NCI-H2081 (cell line): ENCODE results near the gene FBXO17.

ENCODE experiments used
- DNase-seq, 2 experiments: peaks; one replicate each; lab custom pipeline; 2025; lab: John Stamatoyannopoulos, UW

The FBXO17 gene

DNA sequence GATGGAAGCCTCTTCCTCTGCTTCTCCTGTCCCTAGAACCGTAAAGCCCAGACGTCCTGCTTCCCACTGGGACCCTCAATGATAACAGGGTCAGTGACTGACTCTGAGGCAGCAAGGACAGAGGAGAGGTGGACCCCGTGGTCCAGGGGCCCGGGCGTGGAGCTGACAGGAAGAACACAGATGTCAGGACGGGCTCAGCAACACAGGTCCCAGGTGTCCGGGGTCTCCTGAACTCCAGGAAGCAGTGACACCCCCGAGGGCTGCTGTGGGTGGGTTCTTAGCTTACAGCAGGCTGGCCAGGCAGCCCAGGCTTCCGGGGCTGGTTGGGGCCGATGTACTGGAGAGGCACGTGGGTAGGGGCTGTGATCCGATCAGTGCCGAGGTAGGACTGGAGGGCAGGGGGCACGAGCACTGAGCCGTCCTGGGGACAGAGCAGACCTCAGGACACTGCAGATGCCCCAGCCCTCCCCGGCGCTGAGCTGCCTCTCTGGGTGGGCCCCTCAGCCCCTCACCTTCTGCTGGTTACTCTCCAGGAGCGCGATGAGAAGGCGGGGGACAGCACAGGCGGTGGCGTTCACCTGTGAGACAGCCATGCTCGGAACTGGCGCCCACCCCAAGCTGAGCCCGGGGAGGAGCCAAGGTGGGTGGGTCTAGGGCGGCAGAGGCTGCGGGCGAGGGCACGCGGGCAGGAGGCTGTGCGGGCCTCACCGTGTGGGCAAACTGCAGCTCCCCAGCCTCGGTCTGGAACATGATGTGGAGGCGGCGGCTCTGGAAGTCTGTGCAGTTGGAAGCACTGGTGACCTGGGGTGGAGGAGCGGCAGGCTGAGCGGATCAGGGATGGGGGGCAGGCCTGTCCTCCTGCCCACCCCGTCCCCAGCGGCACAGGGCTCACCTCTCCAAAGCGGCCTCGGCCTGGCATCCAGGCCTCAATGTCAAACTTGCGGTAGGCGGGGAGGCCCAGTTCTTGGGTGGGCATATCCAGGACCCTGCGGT is 59.9 kb downstream of the FBXO17 start:
- DNase-seq: no peak

DNA sequence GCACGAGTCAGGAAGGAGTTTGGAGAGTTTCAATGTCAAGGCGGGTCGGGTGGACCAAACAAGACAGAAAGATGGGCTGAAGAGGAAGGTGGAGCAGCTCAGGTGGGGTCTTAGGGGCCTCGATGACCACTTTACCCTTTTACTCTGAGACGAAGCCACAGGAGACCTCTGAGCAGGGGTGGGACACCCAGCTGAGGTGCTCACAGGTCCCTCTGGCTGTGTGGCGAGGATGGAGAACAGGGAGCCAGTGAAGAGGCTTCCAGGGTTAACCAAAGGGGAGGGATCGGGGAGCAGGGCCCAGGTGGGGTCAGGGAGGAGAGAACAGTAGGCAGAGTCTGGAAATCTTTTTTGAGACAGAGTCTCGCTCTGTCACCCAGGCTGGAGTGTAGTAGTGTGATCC is 61.6 kb downstream of the FBXO17 start:
- DNase-seq: no peak

DNA sequence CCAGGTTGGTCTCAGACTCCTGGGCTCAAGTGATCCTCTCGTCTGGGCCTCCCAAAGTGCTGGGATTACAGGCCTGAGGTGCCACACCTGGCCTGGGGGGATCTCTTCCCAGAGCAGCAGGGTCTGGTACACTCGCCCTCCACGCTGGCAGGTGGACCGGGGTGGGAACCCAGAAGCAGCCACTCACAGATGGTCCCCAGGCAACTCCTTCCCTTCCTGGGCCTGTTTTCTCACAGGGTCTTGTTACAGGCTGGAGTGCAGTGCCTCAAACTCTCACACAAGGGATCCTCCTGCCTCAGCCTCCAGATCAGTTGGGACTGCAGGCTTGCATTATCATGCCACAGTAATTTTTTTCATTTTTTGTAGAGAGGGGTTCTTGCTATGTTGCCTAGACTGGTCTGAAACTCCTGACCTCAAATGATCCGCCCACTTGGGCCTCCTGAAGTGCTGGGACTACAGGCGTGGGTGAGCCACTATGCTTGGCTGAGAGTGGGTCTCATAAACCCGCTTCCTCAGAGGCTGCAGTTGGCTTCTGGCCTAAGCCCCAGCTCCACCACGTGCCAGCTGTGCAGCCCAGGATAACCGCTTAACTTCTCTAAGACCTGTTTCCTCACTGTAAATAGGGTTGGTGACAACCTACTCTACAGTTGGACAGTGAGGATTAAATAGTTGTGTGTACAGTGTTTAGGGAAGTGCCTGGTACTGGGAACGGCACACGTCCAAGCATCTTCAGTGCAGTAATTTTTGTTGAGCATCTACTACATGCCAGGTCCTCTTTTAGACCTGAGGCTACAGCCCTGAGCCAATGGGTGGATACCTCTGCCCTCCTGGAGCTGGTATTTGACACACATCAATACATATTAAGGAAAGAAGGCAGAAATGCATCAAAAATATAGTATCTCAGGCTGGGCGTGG is 62.7 kb downstream of the FBXO17 start:
- no peak for DNase-seq

DNA sequence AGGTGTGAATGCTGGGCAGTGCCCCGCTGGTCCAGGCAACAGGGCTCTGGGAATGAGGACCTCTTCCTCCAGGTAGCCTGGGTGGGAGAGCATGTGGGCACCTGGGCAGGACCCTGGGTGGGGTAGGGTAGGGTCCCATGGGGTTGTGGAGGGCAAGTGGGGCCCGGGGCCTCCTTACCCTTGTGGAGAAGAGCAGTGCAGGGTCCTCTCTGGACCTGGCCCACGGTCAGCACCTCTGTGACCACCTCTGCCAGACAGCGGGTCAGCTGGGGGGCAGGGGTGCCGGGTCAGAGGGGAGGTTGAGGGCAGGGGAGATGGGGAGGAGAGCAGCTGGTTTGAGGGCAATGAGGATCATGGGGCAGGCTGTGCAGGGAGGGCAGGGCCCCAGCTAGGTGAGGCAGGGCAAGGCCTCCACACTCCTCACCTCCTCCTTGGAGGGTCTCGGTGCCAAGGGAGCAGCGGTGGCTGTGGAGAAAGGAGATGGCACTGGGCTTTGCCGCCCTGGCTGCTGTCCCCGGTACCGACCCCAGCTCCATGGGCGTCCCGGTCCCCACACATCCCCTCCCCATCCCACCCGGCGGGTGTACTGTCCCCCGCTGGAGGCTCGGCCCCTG is 64.0 kb downstream of the FBXO17 start:
- DNase-seq: no peak

DNA sequence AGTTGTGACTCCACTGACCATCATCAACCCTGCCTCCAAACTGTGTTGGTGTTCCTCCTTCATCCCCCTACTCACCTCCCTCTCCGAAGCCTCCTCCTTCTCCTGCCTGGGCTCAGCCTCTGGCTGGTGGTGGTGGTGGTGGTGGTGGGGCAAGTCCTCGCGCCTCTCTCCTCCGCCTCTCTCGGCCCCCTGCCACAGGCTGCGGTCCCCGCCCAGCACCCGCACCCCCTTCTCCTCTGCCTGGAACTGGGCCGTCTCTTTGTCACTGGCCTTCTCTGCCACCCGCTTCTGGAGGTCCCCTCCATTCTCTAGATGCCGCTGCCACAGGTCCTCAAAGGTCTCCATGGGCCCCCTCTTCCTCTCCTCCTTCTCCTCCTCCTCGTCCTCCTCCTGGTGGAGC is 65.1 kb downstream of the FBXO17 start:
- no peak for DNase-seq

DNA sequence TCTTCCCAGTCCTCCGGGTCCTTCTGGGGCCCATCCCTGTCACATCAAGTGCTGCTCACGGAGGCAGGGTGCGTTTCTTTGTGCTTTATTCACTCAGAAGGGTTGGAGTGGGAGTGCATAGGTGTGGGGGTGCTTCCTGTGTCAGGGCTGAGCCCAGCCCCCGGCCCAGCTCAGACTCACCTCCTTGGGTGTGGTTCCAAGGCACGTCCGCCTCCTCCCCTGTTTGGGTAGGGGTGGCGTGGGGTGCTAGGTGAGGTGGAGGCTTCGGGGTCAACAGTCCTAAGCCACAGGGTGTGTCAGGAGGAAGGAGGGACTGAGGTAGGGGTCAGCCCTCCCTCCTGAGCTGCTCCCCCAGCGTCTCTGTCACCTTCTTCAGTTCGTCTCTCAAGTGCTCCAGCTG is 66.6 kb downstream of the FBXO17 start:
- no peak for DNase-seq

DNA sequence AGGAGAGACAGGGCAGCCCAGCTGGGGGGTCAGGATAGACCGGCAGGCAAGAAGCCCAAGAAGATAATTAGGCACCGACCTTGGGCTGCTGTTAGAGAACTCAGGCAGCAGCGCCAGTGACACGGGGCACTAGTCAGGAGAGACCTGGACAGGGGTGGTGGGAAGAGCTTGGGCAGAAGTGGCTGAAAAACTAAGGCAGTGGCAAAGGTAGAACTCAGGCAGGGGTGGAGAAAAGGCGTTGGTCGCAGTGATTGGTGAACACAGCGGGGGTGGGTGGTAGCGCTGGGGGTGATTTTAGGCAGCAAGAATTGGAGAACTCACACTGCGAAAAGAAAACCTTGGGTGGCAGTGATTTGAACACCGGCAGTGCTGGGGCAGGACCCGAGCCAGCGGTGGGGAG is 67.9 kb downstream of the FBXO17 start:
- no peak for DNase-seq

DNA sequence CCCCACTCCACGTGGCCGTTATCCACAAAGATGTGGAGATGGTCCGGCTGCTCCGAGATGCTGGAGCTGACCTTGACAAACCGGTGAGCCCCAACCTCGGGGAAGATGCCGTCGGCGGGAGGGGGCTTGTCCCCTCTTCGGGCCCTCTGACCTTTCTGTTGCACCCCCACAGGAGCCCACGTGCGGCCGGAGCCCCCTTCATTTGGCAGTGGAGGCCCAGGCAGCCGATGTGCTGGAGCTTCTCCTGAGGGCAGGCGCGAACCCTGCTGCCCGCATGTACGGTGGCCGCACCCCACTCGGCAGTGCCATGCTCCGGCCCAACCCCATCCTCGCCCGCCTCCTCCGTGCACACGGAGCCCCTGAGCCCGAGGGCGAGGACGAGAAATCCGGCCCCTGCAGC is 68.3 kb downstream of the FBXO17 start:
- DNase-seq: no peak

DNA sequence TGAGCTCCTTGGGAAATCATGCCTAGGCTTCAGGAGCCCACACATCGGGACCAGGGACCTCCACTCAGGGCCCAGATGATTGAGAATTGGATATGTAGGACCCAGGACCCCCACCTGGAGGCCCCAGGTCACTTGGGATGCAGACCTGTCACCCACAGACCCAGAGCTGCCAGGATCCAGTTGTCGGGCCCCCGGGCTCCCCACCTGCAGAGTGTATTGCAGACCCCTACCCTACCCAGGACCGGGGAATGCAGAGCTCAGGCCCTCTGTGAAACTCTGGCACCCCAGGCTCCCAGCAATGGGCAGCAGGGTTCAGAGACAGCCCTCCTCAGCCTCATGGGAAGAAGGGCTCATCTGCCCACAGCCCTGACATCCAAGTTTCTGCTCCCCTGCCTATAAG is 69.9 kb downstream of the FBXO17 start:
- no peak for DNase-seq

DNA sequence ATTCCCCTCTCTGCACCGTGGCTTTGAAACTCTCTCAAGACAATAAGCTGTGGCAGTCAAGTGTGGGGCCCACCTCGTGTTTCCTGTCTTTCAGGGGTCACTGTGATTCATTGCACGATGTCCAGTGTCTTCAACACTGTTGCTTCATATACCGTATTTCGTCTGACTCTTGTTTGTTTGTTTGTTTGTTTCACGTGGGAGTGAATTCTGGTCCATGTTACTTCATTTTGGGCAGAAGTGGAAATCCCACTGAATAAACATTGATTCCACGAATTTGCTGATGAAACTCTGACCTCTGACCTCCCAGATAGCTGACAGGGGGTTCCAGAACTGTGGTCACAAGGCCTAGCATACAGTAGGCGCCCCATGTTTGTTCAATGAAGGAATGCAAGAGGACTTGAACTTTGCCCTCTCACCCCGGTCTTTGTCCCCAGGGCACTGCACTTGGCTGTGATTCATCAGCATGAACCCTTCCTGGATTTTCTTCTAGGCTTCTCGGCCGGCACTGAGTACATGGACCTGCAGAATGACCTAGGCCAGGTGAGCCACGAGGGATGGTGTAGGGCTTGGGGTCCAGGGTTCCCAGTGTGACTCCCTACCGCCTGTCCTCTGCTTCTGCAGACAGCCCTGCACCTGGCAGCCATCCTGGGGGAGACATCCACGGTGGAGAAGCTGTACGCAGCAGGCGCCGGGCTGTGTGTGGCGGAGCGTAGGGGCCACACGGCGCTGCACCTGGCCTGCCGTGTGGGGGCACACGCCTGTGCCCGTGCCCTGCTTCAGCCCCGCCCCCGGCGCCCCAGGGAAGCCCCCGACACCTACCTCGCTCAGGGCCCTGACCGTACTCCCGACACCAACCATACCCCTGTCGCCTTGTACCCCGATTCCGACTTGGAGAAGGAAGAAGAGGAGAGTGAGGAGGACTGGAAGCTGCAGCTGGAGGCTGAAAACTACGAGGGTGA is 70.7 kb downstream of the FBXO17 start:
- DNase-seq: no peak

DNA sequence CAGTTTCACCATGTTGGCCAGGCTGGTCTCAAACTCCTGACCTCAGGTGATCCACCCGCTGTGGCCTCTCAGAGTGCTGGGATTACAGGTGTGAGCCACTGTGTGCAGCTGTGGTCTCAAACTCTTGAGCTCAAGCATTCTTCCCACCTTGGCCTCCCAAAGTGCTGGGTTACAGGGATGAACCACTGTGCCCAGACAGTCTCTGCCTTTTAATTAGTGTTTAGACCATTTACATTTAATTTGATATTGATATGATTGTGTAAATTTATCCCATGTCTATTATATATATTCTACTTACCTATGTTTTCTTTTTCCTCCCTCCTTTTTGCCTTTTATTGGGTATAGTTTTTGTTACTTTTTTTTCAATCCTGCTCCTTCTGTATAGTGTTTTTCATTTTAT is 73.9 kb downstream of the FBXO17 start:
- no peak for DNase-seq

DNA sequence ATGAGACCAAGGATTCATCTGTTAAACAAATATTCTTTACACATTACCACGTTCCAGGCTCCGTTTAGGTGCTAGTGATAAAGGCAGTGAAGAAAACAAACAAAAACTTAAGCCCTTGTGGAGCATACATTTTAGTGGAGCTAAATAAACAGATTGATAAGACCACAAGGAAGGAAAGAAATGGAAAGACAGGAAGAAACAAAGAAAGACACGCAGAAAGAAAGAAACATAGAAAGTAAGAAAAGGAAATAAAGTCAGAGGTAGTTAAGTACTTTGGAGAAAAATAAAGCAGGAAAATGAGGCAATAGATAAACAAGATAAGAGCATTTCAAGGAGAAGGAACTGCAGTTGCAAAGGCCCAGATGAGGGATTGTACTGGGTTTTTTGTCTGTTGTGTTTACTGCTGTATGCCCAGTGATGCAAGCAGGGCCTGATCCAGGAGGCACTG is 74.8 kb downstream of the FBXO17 start:
- no peak for DNase-seq

DNA sequence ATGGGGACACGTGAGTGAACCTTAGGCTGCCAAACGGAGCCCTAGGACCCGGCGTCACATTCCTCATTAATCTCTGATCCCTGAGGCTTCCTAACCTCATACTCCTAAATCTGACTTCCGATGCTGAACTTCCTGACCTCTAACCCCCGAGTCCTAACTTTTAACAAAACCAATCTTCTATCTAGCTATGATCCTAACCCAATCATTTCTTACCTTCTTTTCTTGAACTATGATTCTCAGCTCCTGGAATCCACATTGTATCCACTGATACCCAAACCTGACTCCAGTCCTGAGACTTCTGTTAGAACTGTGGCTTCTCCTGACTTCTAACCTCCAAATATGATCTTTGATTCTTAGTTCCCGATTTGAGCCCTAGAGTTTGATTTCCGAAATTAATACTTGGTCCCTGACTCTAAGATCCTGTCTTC is 75.3 kb downstream of the FBXO17 start:
- DNase-seq: no peak

DNA sequence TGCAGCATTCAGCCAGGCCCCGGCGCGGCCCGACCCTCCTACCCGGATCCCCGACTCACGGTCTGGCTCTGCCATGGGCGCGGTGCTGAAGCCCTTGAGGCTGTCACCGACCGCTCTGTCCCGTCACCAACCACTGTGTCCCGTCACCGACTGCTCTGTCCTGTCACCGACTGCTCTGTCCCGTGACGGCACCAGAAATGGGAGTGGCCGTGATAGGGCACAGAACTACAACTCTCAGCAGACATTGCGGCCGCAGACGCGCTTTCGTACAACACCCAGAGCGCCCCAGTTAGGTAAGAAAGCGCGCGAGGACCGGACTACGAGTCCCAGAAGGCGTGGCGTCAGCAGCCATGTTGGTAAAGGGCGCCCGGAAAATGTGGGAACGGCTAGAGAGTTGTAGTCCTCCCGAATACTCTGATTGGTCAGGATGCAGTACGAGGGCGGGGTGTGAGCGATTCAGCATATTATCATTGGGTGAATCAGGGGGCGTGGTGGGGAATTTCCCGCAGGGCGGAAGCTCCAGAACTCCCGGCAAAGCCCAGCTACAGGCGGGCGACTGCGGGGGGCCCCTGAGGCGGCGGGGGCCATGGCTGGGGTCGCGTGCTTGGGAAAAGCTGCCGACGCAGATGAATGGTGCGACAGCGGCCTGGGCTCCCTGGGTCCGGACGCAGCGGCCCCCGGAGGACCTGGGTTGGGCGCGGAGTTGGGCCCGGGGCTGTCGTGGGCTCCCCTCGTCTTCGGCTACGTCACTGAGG is 75.9 kb downstream of the FBXO17 start, which contains the start of the genes NFKBIB and SIRT2:
Gene NFKBIB, plus strand, starts transcription at position 523 of the 755 bp plus-strand sequence. Its CDS starts 64 bp downstream, at position 587.
Gene SIRT2, minus strand, starts transcription at position 172 of the 755 bp plus-strand sequence. Its CDS starts 97 bp downstream, at position 75.
- peak; percentile 99 for DNase-seq

DNA sequence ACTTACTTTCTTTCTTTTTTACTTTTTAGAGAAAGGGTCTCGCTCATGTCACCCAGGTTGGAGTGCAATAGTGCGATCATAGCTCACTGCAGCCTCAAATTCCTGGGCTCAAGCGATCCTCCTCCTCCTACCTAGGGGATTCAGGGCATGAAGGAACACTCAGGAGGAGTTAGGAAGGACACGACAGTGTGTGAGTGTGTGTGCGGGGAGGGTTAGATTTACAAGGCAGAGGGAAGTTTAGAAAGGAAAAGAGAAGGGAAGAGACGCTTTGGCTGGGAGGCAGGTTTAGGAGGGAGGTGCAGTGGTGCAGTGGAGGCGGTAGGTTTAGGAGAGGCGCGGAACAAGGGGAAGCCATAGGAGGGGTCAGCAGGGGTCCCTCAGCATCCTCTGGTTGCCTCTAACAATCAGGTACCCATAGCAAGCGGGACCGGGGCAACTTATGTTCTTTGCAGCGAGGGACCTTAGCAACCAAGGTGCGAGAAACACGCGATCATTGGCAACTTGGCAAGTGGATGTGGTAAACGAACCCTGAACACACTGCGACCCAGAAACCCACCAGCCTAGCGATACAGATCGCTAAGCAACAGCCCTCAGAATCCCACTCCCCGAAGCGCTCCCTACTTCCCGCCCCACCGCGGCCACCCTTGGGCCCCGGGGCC is 76.6 kb downstream of the FBXO17 start:
- no peak for DNase-seq

DNA sequence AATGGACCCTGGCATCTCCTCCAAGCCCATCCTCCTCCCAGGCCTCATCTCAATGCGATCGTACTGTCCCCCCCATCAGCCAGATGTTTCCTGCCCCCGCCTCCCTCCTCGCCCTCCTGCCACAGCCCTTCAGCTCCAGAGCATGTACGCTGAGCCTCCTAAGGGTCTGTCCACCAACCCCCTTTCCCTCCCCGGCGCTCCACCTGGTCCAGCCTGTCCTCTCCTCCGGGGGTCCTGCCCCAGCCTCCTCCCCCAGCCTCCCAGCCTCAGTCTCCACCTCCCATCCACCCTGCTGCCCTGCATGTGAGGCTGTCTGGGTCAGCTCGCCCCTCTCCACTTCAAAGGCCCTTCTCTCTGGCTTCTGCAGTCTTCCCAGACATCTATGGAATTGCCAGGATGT is 80.6 kb downstream of the FBXO17 start:
- DNase-seq: no peak

DNA sequence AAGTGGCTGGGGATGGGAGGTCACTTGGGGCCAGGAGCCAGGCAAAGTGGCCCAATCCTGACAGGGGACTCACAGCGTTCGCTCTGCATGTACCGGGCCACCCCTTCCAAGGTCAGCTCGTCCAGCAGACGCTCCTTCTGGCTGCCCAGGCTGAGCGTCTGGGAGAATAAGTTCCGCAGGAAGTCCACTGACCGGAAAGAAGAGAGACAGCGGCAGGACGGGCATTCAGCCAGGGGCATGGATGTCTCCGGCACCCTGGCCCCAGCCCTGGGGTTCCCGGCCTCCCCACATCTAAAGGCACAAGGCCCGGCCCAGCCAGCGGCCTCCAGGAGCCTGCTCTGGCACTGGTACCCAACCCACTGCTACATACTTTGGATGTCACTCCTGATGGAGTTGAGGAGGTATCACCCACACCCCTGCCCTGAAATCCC is 82.2 kb downstream of the FBXO17 start:
- DNase-seq: no peak

DNA sequence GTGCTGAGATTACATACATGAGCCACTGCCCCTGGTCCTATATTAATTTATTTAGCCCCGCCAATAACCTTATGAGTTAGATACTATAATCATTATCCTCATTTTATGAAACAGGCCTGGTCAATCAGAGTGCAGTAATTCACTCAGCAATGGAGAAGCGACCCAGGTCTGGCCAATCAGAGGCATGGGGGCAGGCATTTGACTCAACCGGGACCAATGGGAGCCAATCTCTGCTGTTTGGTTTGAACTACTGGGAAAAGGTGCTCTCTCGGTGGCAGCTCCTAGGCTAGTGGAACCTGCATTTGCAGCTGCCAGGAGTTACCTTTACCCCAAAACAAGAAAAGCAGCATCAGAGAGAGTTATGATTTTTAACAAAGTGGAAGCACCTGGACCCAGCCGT is 82.7 kb downstream of the FBXO17 start:
- no peak for DNase-seq

DNA sequence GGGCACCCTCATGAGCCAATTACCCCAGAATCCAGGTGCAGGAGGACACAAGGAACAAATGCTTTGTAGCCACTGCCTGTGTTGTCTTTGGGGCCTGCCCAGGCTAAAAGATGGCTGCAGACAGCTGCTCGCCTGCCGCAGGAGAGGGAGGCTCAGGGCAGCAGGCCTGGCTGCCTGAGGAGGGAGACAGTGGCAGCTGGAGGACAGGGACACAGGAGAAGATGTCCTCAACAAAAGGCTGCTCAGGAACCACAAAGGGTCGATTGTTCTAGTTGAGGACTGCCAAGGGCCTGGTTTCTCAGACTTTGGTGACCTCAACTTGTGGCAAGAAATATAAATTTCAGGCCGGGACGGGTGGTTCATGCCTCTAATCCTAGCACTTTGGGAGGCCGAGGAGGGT is 83.8 kb downstream of the FBXO17 start:
- no peak for DNase-seq
